ENCODE results near the gene RPS16. TPM values are rescaled to one million over a fixed set of nuclear protein-coding genes. Genes with fewer than 3 reads are reported as not detected.

RPS16 gene
- total RNA-seq, 4 donors from 2014 or later = 1,086 to 2,005 (median 1,454) TPM

- TF ChIP-seq, protein P1, sequence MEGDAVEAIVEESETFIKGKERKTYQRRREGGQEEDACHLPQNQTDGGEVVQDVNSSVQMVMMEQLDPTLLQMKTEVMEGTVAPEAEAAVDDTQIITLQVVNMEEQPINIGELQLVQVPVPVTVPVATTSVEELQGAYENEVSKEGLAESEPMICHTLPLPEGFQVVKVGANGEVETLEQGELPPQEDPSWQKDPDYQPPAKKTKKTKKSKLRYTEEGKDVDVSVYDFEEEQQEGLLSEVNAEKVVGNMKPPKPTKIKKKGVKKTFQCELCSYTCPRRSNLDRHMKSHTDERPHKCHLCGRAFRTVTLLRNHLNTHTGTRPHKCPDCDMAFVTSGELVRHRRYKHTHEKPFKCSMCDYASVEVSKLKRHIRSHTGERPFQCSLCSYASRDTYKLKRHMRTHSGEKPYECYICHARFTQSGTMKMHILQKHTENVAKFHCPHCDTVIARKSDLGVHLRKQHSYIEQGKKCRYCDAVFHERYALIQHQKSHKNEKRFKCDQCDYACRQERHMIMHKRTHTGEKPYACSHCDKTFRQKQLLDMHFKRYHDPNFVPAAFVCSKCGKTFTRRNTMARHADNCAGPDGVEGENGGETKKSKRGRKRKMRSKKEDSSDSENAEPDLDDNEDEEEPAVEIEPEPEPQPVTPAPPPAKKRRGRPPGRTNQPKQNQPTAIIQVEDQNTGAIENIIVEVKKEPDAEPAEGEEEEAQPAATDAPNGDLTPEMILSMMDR (IDR thresholded peaks at IDR 0.05; ENCODE audit: low read depth) = no peak
These were observed 50.7 kb downstream of the RPS16 start for GRCh38 chr19:39384839-39385568.

Small RNAs within 50 kb of the gene (small RNA-seq; reads per million reads assigned to genes)
- gene MIR4530 = not detected

Other genes starting within 250 kb of the RPS16 start
- gene NCCRP1, start 239.0 kb downstream of the RPS16 start, total RNA-seq = not detected
- gene SYCN, start 231.7 kb downstream of the RPS16 start, total RNA-seq = not detected
- not detected for gene IFNL3, start 190.9 kb downstream of the RPS16 start, total RNA-seq
- not detected for gene IFNL4, start 187.1 kb downstream of the RPS16 start, total RNA-seq
- gene IFNL2, start 167.6 kb downstream of the RPS16 start, total RNA-seq = not detected
- not detected for gene IFNL1, start 139.5 kb downstream of the RPS16 start, total RNA-seq
- gene LRFN1, start 115.1 kb downstream of the RPS16 start, total RNA-seq = 1 to 10 TPM in 1 of 4 donors, under 1 TPM in 3; 0.33 to 1.0 (median 0.82) TPM
- 10 to 100 TPM; 33.9 to 75.1 (median 43.2) TPM for gene GMFG, start 99.9 kb downstream of the RPS16 start, total RNA-seq
- 10 to 100 TPM; 45.9 to 83.8 (median 49.4) TPM for gene SAMD4B, start 93.5 kb downstream of the RPS16 start, total RNA-seq
- gene PAF1, start 44.8 kb downstream of the RPS16 start, total RNA-seq = 10 to 100 TPM; 24.3 to 32.4 (median 30.2) TPM
- gene MED29, start 44.6 kb downstream of the RPS16 start, total RNA-seq = 10 to 100 TPM; 23.1 to 28.9 (median 26.4) TPM
- gene ZFP36, start 29.1 kb downstream of the RPS16 start, total RNA-seq = 100 to 1,000 TPM in 2 of 4 donors, 10 to 100 TPM in 2; 76.9 to 156 (median 95.5) TPM
- 10 to 100 TPM in 2 of 4 donors, 1 to 10 TPM in 2; 7.9 to 19.4 (median 10.0) TPM for gene PLEKHG2, start 23.3 kb downstream of the RPS16 start, total RNA-seq
- 10 to 100 TPM; 41.7 to 87.4 (median 59.6) TPM for gene SUPT5H, start 9.6 kb upstream of the RPS16 start, total RNA-seq
- 10 to 100 TPM; 31.9 to 50.1 (median 38.6) TPM for gene TIMM50, start 44.9 kb upstream of the RPS16 start, total RNA-seq
- gene DLL3, start 63.0 kb upstream of the RPS16 start, total RNA-seq = not detected
- not detected for gene SELENOV, start 79.2 kb upstream of the RPS16 start, total RNA-seq
- gene EID2B, start 96.9 kb upstream of the RPS16 start, total RNA-seq = 1 to 10 TPM in 3 of 4 donors, under 1 TPM in 1; 0.65 to 3.3 (median 2.1) TPM
- 10 to 100 TPM in 2 of 4 donors, 1 to 10 TPM in 2; 5.9 to 13.4 (median 9.0) TPM for gene EID2, start 104.2 kb upstream of the RPS16 start, total RNA-seq
- gene LGALS13, start 166.6 kb upstream of the RPS16 start, total RNA-seq = not detected
- gene LGALS16, start 220.0 kb upstream of the RPS16 start, total RNA-seq = not detected